Activated T-cell treated with anti-CD3 and anti-CD28 coated beads for 1 hour (primary cell): ENCODE data around the gene SLC49A3.

ENCODE experiments used
- DNase-seq: peaks from one replicate; pipeline ENCODE4 v3.0.0-alpha.2; 2020; ENCODE audit warnings: low read depth

SLC49A3 gene

GRCh38 chr4:632196-632790, 56.7 kb downstream of the SLC49A3 start:
- no peak for DNase-seq
